ENCODE results near the gene ADAMTS12. TPM values are rescaled to one million over a fixed set of nuclear protein-coding genes. Genes with fewer than 3 reads are reported as not detected.

Gene ADAMTS12
- total and polyA plus RNA-seq, 2 experiments from 2014 or later = 9.1 to 17.1 TPM

DNA sequence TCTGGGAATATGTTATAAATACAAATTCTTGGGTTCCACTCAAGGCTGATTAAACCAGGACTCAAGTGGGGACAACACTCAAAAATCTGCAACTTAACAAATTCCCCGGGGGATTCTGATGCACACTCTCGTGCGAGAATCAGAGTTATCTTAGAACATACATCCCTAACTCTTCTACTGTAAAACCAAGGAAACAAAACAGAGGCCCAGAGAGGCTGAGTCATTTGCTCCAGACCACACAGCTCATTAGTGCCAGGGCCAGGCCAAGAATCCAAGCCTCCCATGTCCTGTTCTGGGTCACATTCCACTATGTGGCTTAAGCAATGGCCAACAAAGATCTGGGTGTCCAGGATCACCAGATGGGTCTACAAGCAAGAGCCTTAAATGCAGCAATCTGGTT, 166.0 kb downstream of the ADAMTS12 start:
- no peak for TF ChIP-seq POLR2AphosphoS5 (IDR thresholded peaks at IDR 0.05; ENCODE audit: low read depth)
- no peak for TF ChIP-seq ZNF331 (CRISPR knock-in tag; IDR thresholded peaks at IDR 0.05; ENCODE audit: low read depth)
- no peak for TF ChIP-seq NANOG (IDR thresholded peaks at IDR 0.05; ENCODE audit: borderline replicate concordance)
- no peak for TF ChIP-seq ZNF114 (CRISPR knock-in tag; IDR thresholded peaks at IDR 0.05)
- TF ChIP-seq EZH2phosphoT487 (IDR thresholded peaks at IDR 0.05; ENCODE audit: unreplicated experiment) = no peak
- TF ChIP-seq STAT1 (IDR thresholded peaks at IDR 0.05; ENCODE audit: unreplicated experiment) = no peak
- no peak for TF ChIP-seq JUNB (IDR thresholded peaks at IDR 0.05; ENCODE audit: unreplicated experiment)
- no peak for TF ChIP-seq CREB1 (CRISPR knock-in tag; IDR thresholded peaks at IDR 0.05; ENCODE audit: low read depth)
- TF ChIP-seq, protein P1, sequence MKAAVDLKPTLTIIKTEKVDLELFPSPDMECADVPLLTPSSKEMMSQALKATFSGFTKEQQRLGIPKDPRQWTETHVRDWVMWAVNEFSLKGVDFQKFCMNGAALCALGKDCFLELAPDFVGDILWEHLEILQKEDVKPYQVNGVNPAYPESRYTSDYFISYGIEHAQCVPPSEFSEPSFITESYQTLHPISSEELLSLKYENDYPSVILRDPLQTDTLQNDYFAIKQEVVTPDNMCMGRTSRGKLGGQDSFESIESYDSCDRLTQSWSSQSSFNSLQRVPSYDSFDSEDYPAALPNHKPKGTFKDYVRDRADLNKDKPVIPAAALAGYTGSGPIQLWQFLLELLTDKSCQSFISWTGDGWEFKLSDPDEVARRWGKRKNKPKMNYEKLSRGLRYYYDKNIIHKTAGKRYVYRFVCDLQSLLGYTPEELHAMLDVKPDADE (IDR thresholded peaks at IDR 0.05) = no peak
- Histone ChIP-seq H2AFZ (no peak overlapping the region), H3K4me1 (ENCODE audit: insufficient read depth) (no peaks in the 10 kb centered on the region), H3K27me3 (ENCODE audit: insufficient read depth) (no peaks in the 10 kb centered on the region), H3K79me2 (replicated peaks; ENCODE audit: insufficient read depth) (no peaks in the 10 kb centered on the region), H4K20me1 (replicated peaks; ENCODE audit: insufficient read depth) (no peaks in the 10 kb centered on the region), H3K9me2 (ENCODE audit: insufficient read depth) (no peaks in the 10 kb centered on the region), H3K36me3 (ENCODE audit: insufficient read depth) (no peaks in the 10 kb centered on the region; the same call in 1 of the 2 replicates), H3F3A (replicated peaks; ENCODE audit: low read depth) (no peaks in the 10 kb centered on the region), H3K4me2 (no peak overlapping the region), H3K27ac (ENCODE audit: low read depth) (no peak overlapping the region), H3K4me3 (no peak overlapping the region)
- Mint-ChIP-seq H3K4me1 (no peaks in the 10 kb centered on the region), H3K27me3 (ENCODE audit: insufficient read depth, low read depth, poor library complexity) (peaks cover 3% of the 10 kb centered on the region), H3K4me3 (no peak overlapping the region), H3K36me3 (ENCODE audit: low read depth) (no peaks in the 10 kb centered on the region; the same call in 2 of the 3 replicates), H3K9me3 (no peaks in the 10 kb centered on the region; the same call in none of the 3 replicates), H3K27ac (no peak overlapping the region)
- ATAC-seq (no peak), DNase-seq (ENCODE audit: low spot score) (no peak)

GRCh38 chr5:33721491-33722200, 170.1 kb downstream of the ADAMTS12 start:
- Mint-ChIP-seq H3K27me3 (ENCODE audit: insufficient read depth, low read depth, poor library complexity) (peaks cover 3% of the 10 kb centered on the region), H3K36me3 (ENCODE audit: low read depth) (no peaks in the 10 kb centered on the region), H3K4me1 (no peaks in the 10 kb centered on the region), H3K27ac (no peak overlapping the region), H3K4me3 (no peak overlapping the region), H3K9me3 (no peaks in the 10 kb centered on the region; the same call in 2 of the 3 replicates)
- H4K20me1 ChIP-seq (replicated peaks; ENCODE audit: insufficient read depth) = no peaks in the 10 kb centered on the region
- H3K79me2 ChIP-seq (replicated peaks; ENCODE audit: insufficient read depth) = no peaks in the 10 kb centered on the region
- no peak overlapping the region for H3K4me2 ChIP-seq
- H3K4me1 ChIP-seq (ENCODE audit: insufficient read depth) = no peaks in the 10 kb centered on the region
- no peak overlapping the region for H2AFZ ChIP-seq
- no peak overlapping the region for H3K27ac ChIP-seq (ENCODE audit: low read depth)
- DNase-seq (ENCODE audit: low spot score) (no peak), ATAC-seq (no peak)
- H3K9me2 ChIP-seq (ENCODE audit: insufficient read depth) = no peaks in the 10 kb centered on the region
- no peaks in the 10 kb centered on the region for H3K27me3 ChIP-seq (ENCODE audit: insufficient read depth)
- H3K4me3 ChIP-seq = no peak overlapping the region
- H3F3A ChIP-seq (replicated peaks; ENCODE audit: low read depth) = no peaks in the 10 kb centered on the region
- H3K36me3 ChIP-seq (ENCODE audit: insufficient read depth) = no peaks in the 10 kb centered on the region; the same call in 1 of the 2 replicates
- TF ChIP-seq STAT1 (IDR thresholded peaks at IDR 0.05; ENCODE audit: unreplicated experiment) (no peak), ZNF114 (CRISPR knock-in tag; IDR thresholded peaks at IDR 0.05) (no peak), ZNF331 (CRISPR knock-in tag; IDR thresholded peaks at IDR 0.05; ENCODE audit: low read depth) (no peak), POLR2AphosphoS5 (IDR thresholded peaks at IDR 0.05; ENCODE audit: low read depth) (no peak), EZH2 (IDR thresholded peaks at IDR 0.05; ENCODE audit: low read depth, unreplicated experiment) (no peak), JUNB (IDR thresholded peaks at IDR 0.05; ENCODE audit: unreplicated experiment) (no peak), CTCF (conservative IDR thresholded peaks at IDR 0.05; ENCODE audit: low read depth in 2 of 2) (no peak), CREB1 (CRISPR knock-in tag; IDR thresholded peaks at IDR 0.05; ENCODE audit: low read depth) (no peak), NANOG (IDR thresholded peaks at IDR 0.05; ENCODE audit: borderline replicate concordance) (no peak)
- TF ChIP-seq, protein P2, sequence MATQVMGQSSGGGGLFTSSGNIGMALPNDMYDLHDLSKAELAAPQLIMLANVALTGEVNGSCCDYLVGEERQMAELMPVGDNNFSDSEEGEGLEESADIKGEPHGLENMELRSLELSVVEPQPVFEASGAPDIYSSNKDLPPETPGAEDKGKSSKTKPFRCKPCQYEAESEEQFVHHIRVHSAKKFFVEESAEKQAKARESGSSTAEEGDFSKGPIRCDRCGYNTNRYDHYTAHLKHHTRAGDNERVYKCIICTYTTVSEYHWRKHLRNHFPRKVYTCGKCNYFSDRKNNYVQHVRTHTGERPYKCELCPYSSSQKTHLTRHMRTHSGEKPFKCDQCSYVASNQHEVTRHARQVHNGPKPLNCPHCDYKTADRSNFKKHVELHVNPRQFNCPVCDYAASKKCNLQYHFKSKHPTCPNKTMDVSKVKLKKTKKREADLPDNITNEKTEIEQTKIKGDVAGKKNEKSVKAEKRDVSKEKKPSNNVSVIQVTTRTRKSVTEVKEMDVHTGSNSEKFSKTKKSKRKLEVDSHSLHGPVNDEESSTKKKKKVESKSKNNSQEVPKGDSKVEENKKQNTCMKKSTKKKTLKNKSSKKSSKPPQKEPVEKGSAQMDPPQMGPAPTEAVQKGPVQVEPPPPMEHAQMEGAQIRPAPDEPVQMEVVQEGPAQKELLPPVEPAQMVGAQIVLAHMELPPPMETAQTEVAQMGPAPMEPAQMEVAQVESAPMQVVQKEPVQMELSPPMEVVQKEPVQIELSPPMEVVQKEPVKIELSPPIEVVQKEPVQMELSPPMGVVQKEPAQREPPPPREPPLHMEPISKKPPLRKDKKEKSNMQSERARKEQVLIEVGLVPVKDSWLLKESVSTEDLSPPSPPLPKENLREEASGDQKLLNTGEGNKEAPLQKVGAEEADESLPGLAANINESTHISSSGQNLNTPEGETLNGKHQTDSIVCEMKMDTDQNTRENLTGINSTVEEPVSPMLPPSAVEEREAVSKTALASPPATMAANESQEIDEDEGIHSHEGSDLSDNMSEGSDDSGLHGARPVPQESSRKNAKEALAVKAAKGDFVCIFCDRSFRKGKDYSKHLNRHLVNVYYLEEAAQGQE (IDR thresholded peaks at IDR 0.05; ENCODE audit: unreplicated experiment) = no peak

Measured in GM23338 (cell line).